ENCODE measurements around the gene DOK5. TPM values are rescaled to one million over a fixed set of nuclear protein-coding genes. Genes with fewer than 3 reads are reported as not detected.

Gene DOK5
- polyA plus RNA-seq, 3 donors = 6.9 to 10.7 (median 9.4) TPM

- DNase-seq = no peak
These were observed 167.7 kb downstream of the DOK5 start for GRCh38 chr20:54642864-54643667.

- DNase-seq = no peak
These were observed 168.4 kb downstream of the DOK5 start for GRCh38 chr20:54643761-54644160.

- DNase-seq = no peak
These were observed 170.2 kb downstream of the DOK5 start for GRCh38 chr20:54645445-54646155.

- no peak for DNase-seq
These were observed 170.7 kb downstream of the DOK5 start for GRCh38 chr20:54646156-54646517.

- no peak for DNase-seq
These were observed 173.2 kb downstream of the DOK5 start for GRCh38 chr20:54648421-54649142.

- peak; percentile 84 for DNase-seq
These were observed 174.1 kb downstream of the DOK5 start for GRCh38 chr20:54649511-54649962.

GRCh38 chr20:54650052-54650719 lies 174.8 kb downstream of the DOK5 start:
- DNase-seq = no peak

GRCh38 chr20:54651252-54651651 lies 175.9 kb downstream of the DOK5 start:
- no peak for DNase-seq

- peak; percentile 22 for DNase-seq
These were observed 179.1 kb downstream of the DOK5 start for GRCh38 chr20:54654450-54654849.

GRCh38 chr20:54657268-54657826 lies 182.0 kb downstream of the DOK5 start:
- DNase-seq = no peak

GRCh38 chr20:54658525-54658924 lies 183.1 kb downstream of the DOK5 start:
- DNase-seq = no peak

- DNase-seq = no peak
These were observed 185.9 kb downstream of the DOK5 start for GRCh38 chr20:54661265-54661664.

- DNase-seq = no peak
These were observed 186.6 kb downstream of the DOK5 start for GRCh38 chr20:54661880-54662465.

GRCh38 chr20:54665812-54666211 lies 190.4 kb downstream of the DOK5 start:
- no peak for DNase-seq

GRCh38 chr20:54668271-54669039 lies 193.1 kb downstream of the DOK5 start:
- DNase-seq = no peak

- no peak for DNase-seq
These were observed 193.6 kb downstream of the DOK5 start for GRCh38 chr20:54669040-54669363.

GRCh38 chr20:54678253-54678652 lies 202.9 kb downstream of the DOK5 start:
- DNase-seq = no peak

GRCh38 chr20:54680439-54680838 lies 205.0 kb downstream of the DOK5 start:
- DNase-seq = no peak

GRCh38 chr20:54680872-54681619 lies 205.7 kb downstream of the DOK5 start:
- DNase-seq = peak; percentile 64

GRCh38 chr20:54681869-54682268 lies 206.5 kb downstream of the DOK5 start:
- DNase-seq = no peak
